Measurements from ENCODE around the gene CTU2.

The CTU2 gene

DNA sequence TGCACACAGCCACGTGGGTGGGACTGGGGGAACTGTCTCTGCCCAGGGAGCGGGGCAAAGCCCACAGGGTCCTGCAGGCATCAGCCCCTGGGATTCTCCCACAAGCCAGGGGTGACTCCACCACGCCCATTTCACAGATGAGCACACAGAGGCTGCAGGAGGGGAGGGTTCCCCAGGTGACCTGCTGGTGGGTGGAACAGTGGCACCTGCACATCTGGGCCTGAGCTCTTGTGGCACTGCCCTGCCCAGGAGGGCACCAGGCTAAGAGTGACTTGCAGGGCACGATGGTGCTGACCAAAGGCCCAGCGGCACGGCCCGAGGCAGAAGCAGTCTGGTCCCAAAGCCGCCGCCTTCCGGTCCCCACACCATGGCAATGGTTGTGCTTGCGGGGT, 54.8 kb downstream of the CTU2 start:
- DNase-seq (ENCODE audit: low spot score), result no peak

DNA sequence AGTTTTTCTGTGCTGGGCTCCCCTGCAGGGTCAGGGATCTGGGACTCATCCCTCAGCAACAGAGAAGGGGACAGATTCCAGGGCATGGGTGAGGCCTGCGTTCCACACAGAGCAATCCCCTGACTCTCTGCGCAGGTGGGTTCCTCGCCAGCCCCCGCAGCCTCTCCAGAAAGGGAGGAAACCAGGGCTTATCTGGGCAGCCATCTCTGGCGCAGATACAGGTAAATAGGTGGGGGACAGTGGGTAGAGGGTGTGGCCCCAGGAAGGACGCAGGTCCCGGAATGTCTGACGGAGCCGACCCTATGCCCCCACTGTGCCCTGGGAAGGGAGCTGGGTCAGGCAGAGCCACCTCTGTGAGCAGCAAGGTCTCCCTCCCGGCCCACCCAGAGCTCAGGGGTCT, 55.5 kb downstream of the CTU2 start:
- DNase-seq (ENCODE audit: low spot score), result no peak

DNA sequence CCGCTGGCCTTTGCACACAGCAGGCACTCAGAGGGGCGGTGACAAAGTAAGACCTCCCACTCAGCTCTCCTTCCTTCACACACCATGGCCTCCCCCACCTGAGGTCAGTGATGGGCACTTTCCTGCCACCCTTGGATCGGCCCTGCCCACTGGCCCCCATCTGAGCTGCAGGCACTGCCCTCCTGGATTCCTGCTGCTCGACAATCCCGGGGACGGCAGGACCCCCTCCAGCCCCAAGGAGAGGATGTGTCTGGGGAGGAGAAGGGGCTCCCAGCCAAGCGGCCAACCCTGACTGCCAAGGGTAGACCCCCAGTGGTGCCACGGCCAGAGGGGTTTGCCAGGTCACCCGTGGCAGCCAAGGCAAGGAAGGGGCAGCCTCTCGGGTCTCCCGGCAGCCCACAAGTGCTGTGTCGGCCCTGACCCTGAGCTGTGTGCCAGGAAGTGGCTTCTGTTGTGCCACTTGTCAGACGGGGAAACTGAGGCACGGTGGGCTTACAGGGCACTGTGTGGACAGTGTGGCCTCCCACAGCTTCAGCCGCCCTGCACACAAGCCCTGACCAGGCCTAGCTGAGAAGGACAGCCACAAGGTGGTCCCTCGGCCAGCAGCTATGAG, 56.1 kb downstream of the CTU2 start:
- no peak for DNase-seq (ENCODE audit: low spot score)

DNA sequence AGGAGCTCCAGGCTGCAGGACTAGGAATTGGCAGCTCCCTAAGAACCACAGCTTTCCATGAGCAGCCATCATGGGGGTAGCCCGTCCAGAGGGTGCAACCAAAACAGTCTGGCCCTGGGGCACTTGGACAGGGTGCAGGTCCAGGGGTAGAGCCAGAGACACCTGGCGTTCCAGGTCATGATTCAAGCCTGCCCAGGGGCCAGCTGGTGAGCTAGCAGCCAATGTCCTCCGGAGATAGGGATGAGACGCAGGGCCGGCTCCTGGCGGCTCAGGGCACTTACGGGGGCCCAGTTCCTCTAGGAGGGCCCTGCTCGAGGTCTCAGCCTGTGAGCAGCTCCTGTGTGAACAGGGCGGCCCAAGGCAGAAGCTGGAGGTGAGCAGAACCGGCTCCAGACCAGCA, 56.6 kb downstream of the CTU2 start:
- no peak for DNase-seq (ENCODE audit: low spot score)

DNA sequence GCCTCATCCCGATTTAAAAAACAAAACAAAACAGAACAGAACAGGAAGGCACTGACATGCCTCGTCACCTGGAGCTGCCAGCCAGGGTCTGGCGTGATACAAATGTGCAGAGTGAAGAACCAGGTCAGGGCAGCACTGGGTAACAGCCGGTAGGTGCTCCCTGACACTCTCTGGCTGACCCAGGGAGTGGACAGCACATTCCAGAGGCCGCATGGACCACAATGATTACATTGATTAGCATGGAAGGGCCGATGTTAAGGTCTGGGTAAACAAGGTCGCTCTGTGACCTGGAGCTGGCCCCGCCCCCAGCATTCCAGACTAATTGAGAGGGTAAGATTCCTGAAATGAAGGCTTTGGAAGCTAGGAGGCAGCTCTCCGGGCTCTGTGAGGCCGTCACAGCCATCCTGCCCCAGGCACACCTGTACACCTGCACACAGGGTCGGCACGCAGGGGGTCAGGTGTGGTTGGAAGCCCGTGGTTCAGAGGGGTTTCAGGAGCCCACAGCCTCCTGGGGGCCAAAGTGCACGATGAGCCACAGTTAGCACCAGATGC, 57.3 kb downstream of the CTU2 start:
- no peak for DNase-seq (ENCODE audit: low spot score)

DNA sequence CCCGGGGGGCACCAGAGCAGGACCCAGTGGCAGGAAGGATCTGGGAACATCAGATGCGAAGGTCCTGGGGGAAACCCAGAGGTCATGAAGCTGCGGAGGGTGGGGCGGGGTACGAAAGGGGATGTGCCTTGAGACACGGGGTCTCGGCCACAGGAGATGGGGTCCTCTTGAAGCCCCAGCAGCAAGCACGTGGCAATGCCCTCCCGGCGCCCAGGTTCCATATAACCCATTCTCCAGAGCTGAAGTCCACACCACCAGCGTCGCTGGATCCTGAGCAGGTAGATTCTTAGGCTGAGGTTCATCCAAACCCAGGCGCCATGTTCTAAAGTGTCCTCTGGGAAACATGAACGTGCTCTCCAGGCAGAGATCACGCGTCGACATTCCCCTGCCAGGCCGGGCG, 57.8 kb downstream of the CTU2 start:
- DNase-seq (ENCODE audit: low spot score), result no peak

DNA sequence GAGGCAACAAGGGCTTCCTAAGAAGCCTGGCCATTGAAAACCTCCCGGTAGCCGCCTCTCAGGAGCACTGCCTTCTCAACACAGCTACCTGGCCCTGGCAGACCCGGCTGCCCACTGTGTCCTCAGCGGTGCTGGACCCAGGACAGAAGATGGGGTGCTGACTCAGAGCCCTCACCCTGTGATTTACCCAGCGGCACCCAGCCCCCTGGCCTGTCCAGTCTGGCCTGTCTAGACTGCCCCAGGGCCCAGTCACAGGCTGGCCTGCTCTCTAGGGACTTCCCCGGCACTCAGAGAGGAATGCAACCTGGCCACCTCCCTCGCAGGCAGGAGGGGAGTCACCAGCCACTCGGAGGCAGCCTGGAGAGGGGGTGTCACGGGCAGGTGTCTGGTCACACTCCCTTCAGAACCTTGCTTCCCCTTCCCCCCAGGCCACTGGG, 58.6 kb downstream of the CTU2 start:
- DNase-seq (ENCODE audit: low spot score), result no peak
